H9 (cell line): ENCODE measurements around the gene KIF14. TPM values are rescaled to one million over a fixed set of nuclear protein-coding genes. Genes with fewer than 3 reads are reported as not detected.

Experiments used
- DNase-seq: peaks from one replicate; pipeline ENCODE4 v3.0.0-alpha.2; 2017
- H2AFZ ChIP-seq: one replicate; pipeline ENCODE4 v1.6.1; 2013; ENCODE audit warnings: mild to moderate bottlenecking, low read length, control low read depth, moderate library complexity
- H2AK5ac ChIP-seq: 2 replicates; pipeline ENCODE4 v1.6.1; 2013; ENCODE audit warnings: low read length, control low read depth, mixed read lengths; ENCODE audit not compliant: insufficient read length
- H2BK120ac ChIP-seq: one replicate; pipeline ENCODE4 v1.6.1; 2013; ENCODE audit warnings: low read depth, mild to moderate bottlenecking, low read length, control low read depth, inconsistent platforms; ENCODE audit not compliant: poor library complexity, severe bottlenecking
- H2BK12ac ChIP-seq: 2 replicates; pipeline ENCODE4 v1.6.1; 2013; ENCODE audit warnings: low read length, control low read depth, mixed read lengths, low read depth; ENCODE audit not compliant: insufficient read length
- H2BK15ac ChIP-seq: 2 replicates; pipeline ENCODE4 v1.6.1; 2013; ENCODE audit warnings: low read depth, low read length, control low read depth
- H2BK20ac ChIP-seq: one replicate; pipeline ENCODE4 v1.6.1; 2013; ENCODE audit warnings: low read depth, mild to moderate bottlenecking, low read length, control low read depth, inconsistent platforms; ENCODE audit not compliant: poor library complexity, severe bottlenecking
- H2BK5ac ChIP-seq: 2 replicates; pipeline ENCODE4 v1.6.1; 2013; ENCODE audit warnings: low read length, control low read depth, mixed read lengths; ENCODE audit not compliant: insufficient read length
- H3K14ac ChIP-seq: 2 replicates; pipeline ENCODE4 v1.6.1; 2013; ENCODE audit warnings: low read length, control low read depth; ENCODE audit not compliant: insufficient read depth
- H3K18ac ChIP-seq: 2 replicates; pipeline ENCODE4 v1.6.1; 2013; ENCODE audit warnings: low read depth, mild to moderate bottlenecking, mixed read lengths, low read length, control low read depth; ENCODE audit not compliant: insufficient read length
- H3K23ac ChIP-seq: 2 replicates; pipeline ENCODE4 v1.6.1; 2013; ENCODE audit warnings: low read length, control low read depth, mixed read lengths, low read depth; ENCODE audit not compliant: insufficient read length
- H3K23me2 ChIP-seq: 2 replicates; pipeline ENCODE4 v1.6.1; 2013; ENCODE audit warnings: low read depth, mild to moderate bottlenecking, mixed read lengths, low read length, control low read depth; ENCODE audit not compliant: insufficient read length, poor library complexity, severe bottlenecking
- H3K27ac ChIP-seq: 2 replicates; pipeline ENCODE4 v1.5.1; 2013; ENCODE audit warnings: low read length, control low read depth, mixed read lengths, low read depth; ENCODE audit not compliant: insufficient read length
- H3K27me3 ChIP-seq: 2 replicates; pipeline ENCODE4 v1.6.1; 2013; ENCODE audit warnings: low read length, control low read depth, inconsistent platforms; ENCODE audit not compliant: insufficient read depth
- H3K4ac ChIP-seq: 2 replicates; pipeline ENCODE4 v1.6.1; 2013; ENCODE audit warnings: low read depth, mild to moderate bottlenecking, control low read depth, inconsistent platforms, low read length, moderate library complexity
- H3K4me1 ChIP-seq: 2 replicates; pipeline ENCODE4 v1.6.1; 2013; ENCODE audit warnings: low read length, control low read depth, inconsistent platforms; ENCODE audit not compliant: insufficient read depth
- H3K4me2 ChIP-seq: 2 replicates; pipeline ENCODE4 v1.6.1; 2013; ENCODE audit warnings: low read length, control low read depth, mixed read lengths; ENCODE audit not compliant: insufficient read length, insufficient read depth
- H3K56ac ChIP-seq: 2 replicates; pipeline ENCODE4 v1.6.1; 2013; ENCODE audit warnings: low read depth, mild to moderate bottlenecking, mixed read lengths, low read length, control low read depth; ENCODE audit not compliant: insufficient read length
- H3K79me1 ChIP-seq: 2 replicates; pipeline ENCODE4 v1.6.1; 2013; ENCODE audit warnings: low read depth, mild to moderate bottlenecking, moderate library complexity, low read length, control low read depth, inconsistent platforms; ENCODE audit not compliant: insufficient read depth, poor library complexity, severe bottlenecking
- H3K79me2 ChIP-seq: 2 replicates; pipeline ENCODE4 v1.6.1; 2013; ENCODE audit warnings: low read length, control low read depth, inconsistent platforms; ENCODE audit not compliant: insufficient read depth
- H3K9ac ChIP-seq: 2 replicates; pipeline ENCODE4 v1.6.1; 2013; ENCODE audit warnings: low read length, control low read depth, mixed read lengths; ENCODE audit not compliant: insufficient read length; ENCODE audit errors: extremely low read depth
- H3K9me3 ChIP-seq: one replicate; pipeline ENCODE4 v1.6.1; 2013; ENCODE audit warnings: low read depth, low read length, inconsistent platforms; ENCODE audit not compliant: control insufficient read depth
- H3T11ph ChIP-seq: one replicate; pipeline ENCODE4 v1.6.1; 2013; ENCODE audit warnings: mild to moderate bottlenecking, low read length, control low read depth, inconsistent platforms
- H4K20me1 ChIP-seq: one replicate; pipeline ENCODE4 v1.6.1; 2013; ENCODE audit not compliant: control insufficient read depth, insufficient read length, insufficient read depth
- H4K5ac ChIP-seq: 2 replicates; pipeline ENCODE4 v1.6.1; 2013; ENCODE audit warnings: low read depth, mild to moderate bottlenecking, mixed read lengths, low read length, control low read depth; ENCODE audit not compliant: insufficient read length
- H4K8ac ChIP-seq: replicated peaks from 2 replicates; pipeline ENCODE4 v1.6.1; 2013; ENCODE audit warnings: low read length, control low read depth, mixed read lengths, low read depth; ENCODE audit not compliant: insufficient read length
- H4K91ac ChIP-seq: 2 replicates; pipeline ENCODE4 v1.6.1; 2013; ENCODE audit warnings: low read depth, mild to moderate bottlenecking, moderate library complexity, mixed read lengths, low read length, control low read depth; ENCODE audit not compliant: insufficient read length
- H3K27ac Mint-ChIP-seq, 3 experiments: 2 replicates in 2 of 3; 3 replicates in 1 of 3; pipeline ENCODE4 v1.8.0; 2020 to 2021; ENCODE audit warnings: mixed read lengths in 3 of 3, mild to moderate bottlenecking in 1 of 3, moderate library complexity in 1 of 3
- H3K27me3 Mint-ChIP-seq: 2 replicates; pipeline ENCODE4 v1.8.0; 2021; ENCODE audit warnings: low read depth, mild to moderate bottlenecking, moderate library complexity, mixed read lengths
- H3K36me3 Mint-ChIP-seq, 3 experiments: 2 replicates in 2 of 3; 3 replicates in 1 of 3; pipeline ENCODE4 v1.8.0; 2020 to 2021; ENCODE audit warnings: low read depth in 3 of 3, mixed read lengths in 3 of 3; ENCODE audit not compliant: insufficient read depth in 1 of 3
- H3K4me1 Mint-ChIP-seq, 2 experiments: 2 replicates each; pipeline ENCODE4 v1.8.0; 2020; ENCODE audit warnings: mixed read lengths in 2 of 2
- H3K4me3 Mint-ChIP-seq, 2 experiments: 2 replicates in 1 of 2; 3 replicates in 1 of 2; pipeline ENCODE4 v1.8.0; 2020 to 2021; ENCODE audit warnings: mild to moderate bottlenecking in 2 of 2, mixed read lengths in 2 of 2, moderate library complexity in 1 of 2
- H3K9me3 Mint-ChIP-seq, 2 experiments: 2 replicates in 1 of 2; 3 replicates in 1 of 2; pipeline ENCODE4 v1.8.0; 2020; ENCODE audit warnings: mild to moderate bottlenecking in 2 of 2, mixed read lengths in 2 of 2, moderate library complexity in 1 of 2
- WGBS: extraction: QIAGEN DNeasy Blood & Tissue Kit; methylation state at CpG from one replicate; pipeline ENCODE4 v1.1.7; 2013; ENCODE audit warnings: missing lambda C conversion rate, low lambda C conversion rate, mixed read lengths; ENCODE audit not compliant: insufficient read length; ENCODE audit errors: extremely low coverage; 5-methylcytosine and 5-hydroxymethylcytosine counted together
- total RNA-seq: library from RNA; stranded (reverse); gene quantifications from 2 replicates; pipeline ENCODE4 v1.2.1, GENCODE V29; 2021
- TF ChIP-seq, protein P1 (sequence below): fragments of 200-600 bp; sonication (generic); conservative IDR thresholded peaks from 3 replicates; pipeline ENCODE4 v1.8.0; 2021; ENCODE audit warnings: antibody characterized with exemption, mild to moderate bottlenecking

Gene KIF14
- total RNA-seq, 1 experiment from 2014 or later: 18.2 TPM

- Histone ChIP-seq H2AFZ (no peak overlapping the region), H4K91ac (no peak overlapping the region), H2BK20ac (no peak overlapping the region), H3K4me2 (peak overlapping the region; percentile 54), H3K23ac (no peak overlapping the region), H3K14ac (no peak overlapping the region), H3K79me1 (no peaks in the 10 kb centered on the region), H3K27me3 (no peaks in the 10 kb centered on the region), H3K4ac (no peak overlapping the region), H3K9me3 (no peaks in the 10 kb centered on the region), H2BK12ac (no peak overlapping the region), H3K18ac (no peak overlapping the region), H2BK15ac (no peak overlapping the region), H3K9ac (peak overlapping the region; percentile 60), H2AK5ac (no peak overlapping the region), H3K79me2 (no peaks in the 10 kb centered on the region), H4K20me1 (no peaks in the 10 kb centered on the region), H3K4me1 (no peaks in the 10 kb centered on the region), H2BK120ac (no peak overlapping the region), H2BK5ac (no peak overlapping the region), H4K8ac (no peak overlapping the region), H3T11ph (no peak overlapping the region), H3K23me2 (no peaks in the 10 kb centered on the region), H4K5ac (no peak overlapping the region), H3K27ac (no peak overlapping the region), H3K56ac (no peak overlapping the region)
- Mint-ChIP-seq H3K4me3 (peak overlapping the region; percentile 89 to 93), H3K4me1 (peaks cover 8 to 23% of the 10 kb centered on the region in 2 experiments), H3K27ac (peak overlapping the region in 2 of 3 experiments; percentile 95 to 96; a peak in 3 of 7 replicates), H3K36me3 (peaks cover 4 to 39% (median 25%) of the 10 kb centered on the region in 3 experiments; a peak in 6 of 7 replicates), H3K9me3 (no peaks in the 10 kb centered on the region), H3K27me3 (no peaks in the 10 kb centered on the region)
- WGBS: no CpG with 5 or more reads among the region's 6 CpGs
- TF ChIP-seq, protein P1, sequence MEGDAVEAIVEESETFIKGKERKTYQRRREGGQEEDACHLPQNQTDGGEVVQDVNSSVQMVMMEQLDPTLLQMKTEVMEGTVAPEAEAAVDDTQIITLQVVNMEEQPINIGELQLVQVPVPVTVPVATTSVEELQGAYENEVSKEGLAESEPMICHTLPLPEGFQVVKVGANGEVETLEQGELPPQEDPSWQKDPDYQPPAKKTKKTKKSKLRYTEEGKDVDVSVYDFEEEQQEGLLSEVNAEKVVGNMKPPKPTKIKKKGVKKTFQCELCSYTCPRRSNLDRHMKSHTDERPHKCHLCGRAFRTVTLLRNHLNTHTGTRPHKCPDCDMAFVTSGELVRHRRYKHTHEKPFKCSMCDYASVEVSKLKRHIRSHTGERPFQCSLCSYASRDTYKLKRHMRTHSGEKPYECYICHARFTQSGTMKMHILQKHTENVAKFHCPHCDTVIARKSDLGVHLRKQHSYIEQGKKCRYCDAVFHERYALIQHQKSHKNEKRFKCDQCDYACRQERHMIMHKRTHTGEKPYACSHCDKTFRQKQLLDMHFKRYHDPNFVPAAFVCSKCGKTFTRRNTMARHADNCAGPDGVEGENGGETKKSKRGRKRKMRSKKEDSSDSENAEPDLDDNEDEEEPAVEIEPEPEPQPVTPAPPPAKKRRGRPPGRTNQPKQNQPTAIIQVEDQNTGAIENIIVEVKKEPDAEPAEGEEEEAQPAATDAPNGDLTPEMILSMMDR: no peak
- no peak for DNase-seq
Observed at GRCh38 chr1:200619894-200620272, 668 bp downstream of the KIF14 start.
